AG09319 (cell line): ENCODE measurements around the gene COX17.
"Not testable (repeated sequence)": the region's sequence is repeated elsewhere in the genome, so short reads cannot be mapped to it uniquely, and the experiment has no call there.

Source experiments
- DNase-seq: peaks from one replicate; pipeline ENCODE4 v3.0.0-alpha.2; 2010; ENCODE audit warnings: low read depth; ENCODE audit errors: extremely low read depth
- CTCF ChIP-seq: IDR thresholded peaks from 2 replicates; pipeline ENCODE4 v1.5.1; 2011; ENCODE audit warnings: low read depth, mild to moderate bottlenecking, inconsistent platforms, low read length, moderate library complexity

COX17 gene

GRCh38 chr3:119683421-119683820, 6.2 kb upstream of the COX17 start:
- DNase-seq, result no peak
- no peak for TF ChIP-seq CTCF

GRCh38 chr3:119681279-119681678, 4.1 kb upstream of the COX17 start:
- no peak for DNase-seq
- peak; percentile 51 for TF ChIP-seq CTCF

- no peak for DNase-seq
- no peak for TF ChIP-seq CTCF
These were observed 2.7 kb upstream of the COX17 start for GRCh38 chr3:119679874-119680273.

- not testable (repeated sequence) for DNase-seq
These were observed 1.0 kb upstream of the COX17 start for GRCh38 chr3:119678209-119678608.

- DNase-seq, result no peak
- TF ChIP-seq CTCF, result no peak
These were observed 382 bp upstream of the COX17 start for GRCh38 chr3:119677641-119677934.

- TF ChIP-seq CTCF, result no peak
- DNase-seq, result no peak
These were observed 1.2 kb downstream of the COX17 start for GRCh38 chr3:119676020-119676419.

- DNase-seq, result no peak
- TF ChIP-seq CTCF, result no peak
These were observed 1.9 kb downstream of the COX17 start for GRCh38 chr3:119675188-119675874.

- TF ChIP-seq CTCF, result no peak
- DNase-seq, result no peak
These were observed 3.3 kb downstream of the COX17 start for GRCh38 chr3:119673875-119674274.
